Astrocyte (in vitro differentiated cells and primary cell): ENCODE results near the gene PTPRE.

Experiments used
- EZH2 ChIP-seq: IDR thresholded peaks from 2 replicates; pipeline ENCODE4 v1.6.1; 2012; ENCODE audit warnings: mild to moderate bottlenecking, low read length, inconsistent platforms; ENCODE audit not compliant: insufficient read depth
- TF ChIP-seq, protein P1 (sequence below): IDR thresholded peaks from 2 replicates; pipeline ENCODE4 v1.5.1; 2011; ENCODE audit warnings: low read depth, mild to moderate bottlenecking, inconsistent platforms, low read length, moderate library complexity; ENCODE audit not compliant: insufficient read depth

- TF ChIP-seq, protein P1, sequence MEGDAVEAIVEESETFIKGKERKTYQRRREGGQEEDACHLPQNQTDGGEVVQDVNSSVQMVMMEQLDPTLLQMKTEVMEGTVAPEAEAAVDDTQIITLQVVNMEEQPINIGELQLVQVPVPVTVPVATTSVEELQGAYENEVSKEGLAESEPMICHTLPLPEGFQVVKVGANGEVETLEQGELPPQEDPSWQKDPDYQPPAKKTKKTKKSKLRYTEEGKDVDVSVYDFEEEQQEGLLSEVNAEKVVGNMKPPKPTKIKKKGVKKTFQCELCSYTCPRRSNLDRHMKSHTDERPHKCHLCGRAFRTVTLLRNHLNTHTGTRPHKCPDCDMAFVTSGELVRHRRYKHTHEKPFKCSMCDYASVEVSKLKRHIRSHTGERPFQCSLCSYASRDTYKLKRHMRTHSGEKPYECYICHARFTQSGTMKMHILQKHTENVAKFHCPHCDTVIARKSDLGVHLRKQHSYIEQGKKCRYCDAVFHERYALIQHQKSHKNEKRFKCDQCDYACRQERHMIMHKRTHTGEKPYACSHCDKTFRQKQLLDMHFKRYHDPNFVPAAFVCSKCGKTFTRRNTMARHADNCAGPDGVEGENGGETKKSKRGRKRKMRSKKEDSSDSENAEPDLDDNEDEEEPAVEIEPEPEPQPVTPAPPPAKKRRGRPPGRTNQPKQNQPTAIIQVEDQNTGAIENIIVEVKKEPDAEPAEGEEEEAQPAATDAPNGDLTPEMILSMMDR = no peak
- no peak for TF ChIP-seq EZH2
Observed at GRCh38 chr10:128061306-128062300, 154.7 kb downstream of the PTPRE start.
